ENCODE measurements around the gene LRP10.

The LRP10 gene

GRCh38 chr14:22915886-22916521 is 44.5 kb downstream of the LRP10 start:
- no peaks in the 10 kb centered on the region for H3K27me3 ChIP-seq (ENCODE audit: low read length)
- H3K27ac ChIP-seq (ENCODE audit: low read depth, low read length): no peak overlapping the region
- no peak overlapping the region for H2AFZ ChIP-seq (ENCODE audit: low read depth, low read length, severe bottlenecking)
- peaks cover 61% of the 10 kb centered on the region for H3K79me2 ChIP-seq (ENCODE audit: insufficient read depth, low read length)
- no peak overlapping the region for H3K9ac ChIP-seq (ENCODE audit: low read length)
- no peaks in the 10 kb centered on the region for H3K9me3 ChIP-seq (ENCODE audit: insufficient read depth, low read length)
- no peak overlapping the region for H3K4me3 ChIP-seq (ENCODE audit: insufficient read depth, low read length, poor library complexity, severe bottlenecking)
- no peaks in the 10 kb centered on the region for H4K20me1 ChIP-seq (ENCODE audit: low read depth, low read length)
- H3K9me2 ChIP-seq (replicated peaks; ENCODE audit: insufficient read depth, low read length): no peaks in the 10 kb centered on the region
- H3K4me2 ChIP-seq (ENCODE audit: low read depth, low read length, poor library complexity, severe bottlenecking): no peak overlapping the region
- no peak for TF ChIP-seq EZH2phosphoT487 (conservative IDR thresholded peaks at IDR 0.05; ENCODE audit: low read length)
- TF ChIP-seq, protein P1, sequence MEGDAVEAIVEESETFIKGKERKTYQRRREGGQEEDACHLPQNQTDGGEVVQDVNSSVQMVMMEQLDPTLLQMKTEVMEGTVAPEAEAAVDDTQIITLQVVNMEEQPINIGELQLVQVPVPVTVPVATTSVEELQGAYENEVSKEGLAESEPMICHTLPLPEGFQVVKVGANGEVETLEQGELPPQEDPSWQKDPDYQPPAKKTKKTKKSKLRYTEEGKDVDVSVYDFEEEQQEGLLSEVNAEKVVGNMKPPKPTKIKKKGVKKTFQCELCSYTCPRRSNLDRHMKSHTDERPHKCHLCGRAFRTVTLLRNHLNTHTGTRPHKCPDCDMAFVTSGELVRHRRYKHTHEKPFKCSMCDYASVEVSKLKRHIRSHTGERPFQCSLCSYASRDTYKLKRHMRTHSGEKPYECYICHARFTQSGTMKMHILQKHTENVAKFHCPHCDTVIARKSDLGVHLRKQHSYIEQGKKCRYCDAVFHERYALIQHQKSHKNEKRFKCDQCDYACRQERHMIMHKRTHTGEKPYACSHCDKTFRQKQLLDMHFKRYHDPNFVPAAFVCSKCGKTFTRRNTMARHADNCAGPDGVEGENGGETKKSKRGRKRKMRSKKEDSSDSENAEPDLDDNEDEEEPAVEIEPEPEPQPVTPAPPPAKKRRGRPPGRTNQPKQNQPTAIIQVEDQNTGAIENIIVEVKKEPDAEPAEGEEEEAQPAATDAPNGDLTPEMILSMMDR (IDR thresholded peaks at IDR 0.05; ENCODE audit: insufficient read depth, low read length, poor library complexity, severe bottlenecking): no peak
- peaks cover 12% of the 10 kb centered on the region for H3F3A ChIP-seq (ENCODE audit: insufficient read depth)
- H3K36me3 ChIP-seq (ENCODE audit: low read length): peaks cover 7% of the 10 kb centered on the region; the same call in 1 of the 2 replicates

GRCh38 chr14:22918804-22919600 is 47.5 kb downstream of the LRP10 start, which contains the start of gene RBM23:
Gene RBM23 (minus strand): TSS chr14:22919149.
- H3K9ac ChIP-seq (ENCODE audit: low read length): peak within 1 kb of the TSS; percentile 69
- H3F3A ChIP-seq (ENCODE audit: insufficient read depth): peaks cover 14% of the 10 kb centered on the region
- no peak for TF ChIP-seq EZH2phosphoT487 (conservative IDR thresholded peaks at IDR 0.05; ENCODE audit: low read length)
- TF ChIP-seq, protein P1 (IDR thresholded peaks at IDR 0.05; ENCODE audit: insufficient read depth, low read length, poor library complexity, severe bottlenecking): no peak
- peak within 1 kb of the TSS; percentile 70 for H3K27ac ChIP-seq (ENCODE audit: low read depth, low read length)
- 0 out of 2 replicates have a peak, but pooled peaks cover 5% of the 10 kb centered on the region for H3K36me3 ChIP-seq (ENCODE audit: low read length)
- H3K27me3 ChIP-seq (ENCODE audit: low read length): no peaks in the 10 kb centered on the region
- peak within 1 kb of the TSS; percentile 68 for H3K4me2 ChIP-seq (ENCODE audit: low read depth, low read length, poor library complexity, severe bottlenecking)
- peak within 1 kb of the TSS; percentile 35 for H2AFZ ChIP-seq (ENCODE audit: low read depth, low read length, severe bottlenecking)
- H3K9me2 ChIP-seq (replicated peaks; ENCODE audit: insufficient read depth, low read length): no peaks in the 10 kb centered on the region
- H4K20me1 ChIP-seq (ENCODE audit: low read depth, low read length): no peaks in the 10 kb centered on the region
- peak within 1 kb of the TSS; percentile 92 for H3K4me3 ChIP-seq (ENCODE audit: insufficient read depth, low read length, poor library complexity, severe bottlenecking)
- H3K79me2 ChIP-seq (ENCODE audit: insufficient read depth, low read length): peaks cover 42% of the 10 kb centered on the region
- no peaks in the 10 kb centered on the region for H3K9me3 ChIP-seq (ENCODE audit: insufficient read depth, low read length)

DNA sequence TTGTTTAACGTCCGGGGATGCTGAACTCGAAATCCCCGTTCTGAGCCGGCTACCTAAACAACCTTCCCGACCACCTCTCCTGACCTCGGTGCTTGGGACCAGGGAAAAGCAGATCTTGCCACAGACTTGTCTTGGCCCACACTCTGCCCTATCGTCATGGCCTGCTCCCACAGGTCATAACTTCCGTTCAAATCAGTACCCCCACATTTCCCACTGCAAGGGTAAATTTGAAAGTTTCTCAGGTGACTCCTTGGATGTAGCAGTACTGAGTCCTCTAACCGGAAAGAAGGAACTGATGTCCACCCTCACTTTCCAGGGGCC is 48.0 kb downstream of the LRP10 start:
- peak overlapping the region; percentile 58 for H3K4me2 ChIP-seq (ENCODE audit: low read depth, low read length, poor library complexity, severe bottlenecking)
- H3F3A ChIP-seq (ENCODE audit: insufficient read depth): peaks cover 14% of the 10 kb centered on the region
- TF ChIP-seq, protein P1 (IDR thresholded peaks at IDR 0.05; ENCODE audit: insufficient read depth, low read length, poor library complexity, severe bottlenecking): no peak
- no peak for TF ChIP-seq EZH2phosphoT487 (conservative IDR thresholded peaks at IDR 0.05; ENCODE audit: low read length)
- H3K9ac ChIP-seq (ENCODE audit: low read length): peak overlapping the region; percentile 49
- H3K27me3 ChIP-seq (ENCODE audit: low read length): no peaks in the 10 kb centered on the region
- no peaks in the 10 kb centered on the region for H4K20me1 ChIP-seq (ENCODE audit: low read depth, low read length)
- peak overlapping the region; percentile 59 for H3K27ac ChIP-seq (ENCODE audit: low read depth, low read length)
- H3K79me2 ChIP-seq (ENCODE audit: insufficient read depth, low read length): peaks cover 38% of the 10 kb centered on the region
- H3K9me3 ChIP-seq (ENCODE audit: insufficient read depth, low read length): no peaks in the 10 kb centered on the region
- H3K36me3 ChIP-seq (ENCODE audit: low read length): peaks cover 5% of the 10 kb centered on the region; the same call in 1 of the 2 replicates
- H3K9me2 ChIP-seq (replicated peaks; ENCODE audit: insufficient read depth, low read length): no peaks in the 10 kb centered on the region
- H3K4me3 ChIP-seq (ENCODE audit: insufficient read depth, low read length, poor library complexity, severe bottlenecking): peak overlapping the region; percentile 20
- peak overlapping the region; percentile 35 for H2AFZ ChIP-seq (ENCODE audit: low read depth, low read length, severe bottlenecking)
